Stimulated activated CD8-positive, alpha-beta memory T cell treated with anti-CD3 and anti-CD28 coated beads, Interleukin-12 subunit alpha, Interleukin-12 subunit beta, amount 100 ng/mL, for 4 hours (primary cell): ENCODE measurements around the gene COG3.

ENCODE experiments used
- DNase-seq: peaks from one replicate; pipeline ENCODE4 v3.0.0-alpha.2; 2020; ENCODE audit warnings: low read depth

Gene COG3

DNA sequence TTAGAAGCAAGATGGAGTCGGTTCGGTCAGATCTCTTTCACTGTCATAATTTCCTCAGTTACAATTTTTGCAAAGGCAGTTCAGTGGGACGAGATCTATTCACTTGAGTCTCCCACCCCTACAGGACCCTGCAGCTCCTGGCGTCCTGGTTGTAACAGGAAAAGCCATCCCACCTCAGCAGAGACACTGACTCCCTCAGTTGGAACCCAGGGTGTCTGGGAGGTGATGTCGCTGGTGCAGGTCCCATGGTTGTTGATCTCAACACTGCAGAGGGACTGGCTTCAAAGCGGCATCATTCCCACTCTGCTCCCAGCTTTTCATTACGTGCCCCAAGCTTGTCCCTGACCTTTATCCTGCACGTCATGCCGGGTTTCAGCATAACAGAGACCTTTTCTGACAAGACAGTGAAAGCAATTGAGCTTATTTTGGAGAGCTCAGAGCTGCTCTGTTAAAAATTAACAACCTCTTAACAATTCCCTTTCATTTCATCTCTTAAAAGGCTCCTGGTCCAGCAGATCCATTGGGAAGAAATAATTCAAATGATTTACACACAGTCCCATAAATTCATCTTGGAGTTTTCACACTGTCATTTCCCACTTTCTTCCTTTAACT is 17.6 kb upstream of the COG3 start:
- no peak for DNase-seq

DNA sequence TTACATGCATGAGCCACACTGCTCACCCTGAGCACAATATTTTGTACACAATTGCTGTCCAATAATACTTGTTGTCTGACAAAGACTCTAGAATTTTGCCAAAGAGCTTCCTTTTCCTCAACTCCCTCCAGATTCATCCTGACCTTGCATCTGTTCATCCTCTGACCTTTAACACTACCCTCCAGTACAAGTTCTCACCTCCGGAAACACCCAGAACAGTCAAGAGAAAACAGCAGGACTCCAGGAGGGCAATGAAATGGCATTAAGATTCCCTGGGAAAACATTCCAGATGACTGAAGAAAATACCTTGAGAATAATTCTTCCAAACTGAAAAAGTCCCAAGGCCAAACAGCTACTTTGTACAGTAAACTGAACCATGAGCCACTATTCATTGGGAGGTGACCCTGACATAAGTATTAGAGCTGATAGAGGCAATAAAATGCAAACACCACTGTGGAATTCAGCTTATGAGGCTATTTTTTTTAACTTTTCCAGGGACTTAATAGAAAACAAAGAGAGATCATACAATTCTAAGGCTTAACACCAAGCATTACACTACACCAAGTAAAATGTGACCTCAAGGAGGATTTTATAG is 15.7 kb upstream of the COG3 start:
- DNase-seq: no peak

DNA sequence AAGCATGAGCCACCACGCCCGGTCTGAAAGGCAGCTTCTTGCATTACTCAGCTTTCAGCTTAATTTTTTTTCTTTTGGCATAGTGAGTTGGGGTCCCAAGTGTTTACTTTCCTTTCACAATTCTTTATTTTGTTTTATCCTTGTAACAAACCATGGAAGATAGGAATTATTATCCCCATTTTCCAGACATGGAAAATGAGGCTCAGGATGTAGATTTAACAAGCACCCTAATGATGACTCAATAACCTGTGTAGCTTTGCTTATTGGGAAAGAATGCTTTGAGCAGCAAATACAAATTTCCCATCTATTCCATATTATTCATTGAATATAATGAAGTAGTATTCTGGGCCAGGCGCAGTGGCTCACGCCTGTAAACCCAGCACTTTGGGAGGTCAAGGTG is 13.5 kb upstream of the COG3 start:
- DNase-seq: no peak

DNA sequence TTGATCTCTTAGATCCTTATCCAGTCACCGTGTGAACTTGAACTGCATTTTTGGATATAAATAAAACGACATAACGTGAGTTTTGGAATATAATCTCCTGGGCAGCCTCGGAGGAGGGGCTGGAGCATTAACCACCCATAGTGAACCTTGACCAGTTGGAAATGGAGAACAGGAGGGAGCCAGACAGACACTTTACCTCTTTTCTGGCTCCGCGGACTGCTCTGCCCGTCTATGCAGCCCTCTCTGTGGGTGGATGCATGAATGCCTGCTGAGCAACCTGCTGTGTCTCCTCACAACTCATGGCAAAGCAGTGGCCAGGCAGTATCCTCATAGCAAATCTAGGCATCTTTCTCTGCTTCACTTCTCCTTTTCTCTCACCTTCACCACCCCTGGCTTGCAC is 10.5 kb upstream of the COG3 start:
- no peak for DNase-seq

DNA sequence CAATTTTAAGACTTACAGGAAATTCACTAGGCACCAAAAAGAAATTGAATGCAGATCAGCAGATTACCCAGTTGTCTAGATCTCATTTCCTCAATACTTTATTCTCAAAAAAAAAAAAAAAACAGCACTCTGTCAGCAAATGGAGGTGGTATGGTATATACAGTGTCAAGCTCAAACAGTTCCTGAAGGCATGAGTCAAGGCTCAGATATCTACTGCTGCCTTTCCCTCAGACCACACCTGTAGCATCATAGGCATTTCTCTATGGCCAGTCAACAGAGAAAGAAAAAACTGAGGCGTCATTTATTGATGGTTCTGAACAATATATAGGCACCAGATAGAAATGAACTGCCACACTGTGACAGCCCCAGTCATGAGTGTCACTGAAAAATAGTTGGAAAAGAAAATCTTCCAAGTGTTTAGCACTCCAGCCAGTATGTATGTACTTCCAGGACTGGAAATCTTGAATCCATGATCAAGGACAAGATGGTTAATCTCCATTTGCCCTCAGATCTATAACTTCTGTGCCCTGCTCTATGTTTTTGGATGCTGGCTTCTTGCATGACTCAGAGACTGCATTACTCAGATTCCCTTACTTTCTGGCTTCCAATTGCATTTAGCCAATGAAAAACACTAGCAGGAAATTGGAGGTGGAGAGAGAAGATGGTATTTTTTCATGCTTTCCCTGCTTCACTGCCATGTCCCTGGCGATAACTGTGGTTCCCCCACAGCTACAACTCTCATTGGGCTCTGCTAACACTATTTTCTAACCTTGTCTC is 8.4 kb upstream of the COG3 start:
- DNase-seq: no peak

DNA sequence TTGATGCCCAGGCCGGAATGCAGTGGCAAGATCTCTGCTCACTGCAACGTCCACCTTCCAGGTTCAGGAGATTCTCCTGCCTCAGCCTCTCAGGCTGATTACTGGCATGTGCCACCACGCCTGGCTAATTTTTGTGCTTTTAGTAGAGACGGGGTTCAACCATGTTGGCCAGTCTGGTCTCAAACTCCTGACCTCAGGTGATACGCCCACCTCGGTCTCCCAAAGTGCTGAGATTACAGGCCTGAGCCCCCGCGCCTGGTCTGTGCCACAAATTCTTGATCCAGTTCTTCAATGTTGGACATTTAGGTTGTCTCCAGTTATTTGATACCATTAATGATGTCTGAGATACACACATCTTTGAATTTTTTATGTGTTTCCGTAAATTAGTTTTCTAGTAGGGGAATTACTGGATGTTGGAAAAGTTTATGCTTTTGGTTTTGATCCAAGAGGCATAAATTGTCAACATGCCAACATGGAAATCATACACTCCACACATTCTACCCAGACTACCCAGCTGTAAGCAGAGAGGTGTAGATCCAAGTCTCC is 525 bp upstream of the COG3 start:
- no peak for DNase-seq

DNA sequence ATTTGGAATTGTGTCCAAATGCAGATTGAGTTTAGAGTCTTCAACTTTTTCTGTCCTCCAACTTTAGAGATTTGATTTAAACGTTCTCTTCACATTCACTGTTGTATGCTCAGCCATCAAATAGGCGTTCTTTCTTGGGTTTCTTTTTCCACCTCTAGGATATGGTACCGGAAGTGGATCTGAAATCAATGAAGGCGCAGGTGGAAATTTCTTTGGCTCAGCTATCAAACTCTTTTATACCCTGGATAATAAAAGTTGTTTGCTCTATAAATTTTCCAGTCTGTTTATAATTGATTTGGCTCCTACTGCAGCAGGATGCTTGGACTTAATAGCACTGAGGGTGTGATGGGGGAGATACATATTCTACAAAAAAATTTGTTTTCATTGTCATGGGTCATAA is 1.6 kb downstream of the COG3 start:
- no peak for DNase-seq

- no peak for DNase-seq
Measured at GRCh38 chr13:45468635-45469034, 3.9 kb downstream of the COG3 start.

- no peak for DNase-seq
Measured at GRCh38 chr13:45472171-45472705, 7.5 kb downstream of the COG3 start.

DNA sequence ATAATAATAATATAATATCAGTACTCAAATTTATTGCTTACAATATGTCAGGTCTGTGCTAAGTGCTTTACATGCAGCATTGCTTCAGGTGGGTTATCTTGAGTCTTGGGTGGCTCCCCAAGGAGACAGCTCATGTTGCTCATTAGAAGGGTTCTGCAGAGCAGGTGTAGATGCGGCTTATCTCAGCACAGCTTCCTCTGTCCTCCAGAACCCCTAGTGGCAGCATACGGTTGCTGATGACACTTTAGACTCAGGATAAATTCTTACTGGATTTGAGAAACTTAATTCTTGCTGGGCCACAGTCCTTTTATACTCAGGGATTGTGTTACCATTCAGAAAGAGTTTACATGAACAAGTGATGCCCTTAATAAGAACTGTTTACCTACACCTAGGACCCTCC is 8.9 kb downstream of the COG3 start:
- no peak for DNase-seq

DNA sequence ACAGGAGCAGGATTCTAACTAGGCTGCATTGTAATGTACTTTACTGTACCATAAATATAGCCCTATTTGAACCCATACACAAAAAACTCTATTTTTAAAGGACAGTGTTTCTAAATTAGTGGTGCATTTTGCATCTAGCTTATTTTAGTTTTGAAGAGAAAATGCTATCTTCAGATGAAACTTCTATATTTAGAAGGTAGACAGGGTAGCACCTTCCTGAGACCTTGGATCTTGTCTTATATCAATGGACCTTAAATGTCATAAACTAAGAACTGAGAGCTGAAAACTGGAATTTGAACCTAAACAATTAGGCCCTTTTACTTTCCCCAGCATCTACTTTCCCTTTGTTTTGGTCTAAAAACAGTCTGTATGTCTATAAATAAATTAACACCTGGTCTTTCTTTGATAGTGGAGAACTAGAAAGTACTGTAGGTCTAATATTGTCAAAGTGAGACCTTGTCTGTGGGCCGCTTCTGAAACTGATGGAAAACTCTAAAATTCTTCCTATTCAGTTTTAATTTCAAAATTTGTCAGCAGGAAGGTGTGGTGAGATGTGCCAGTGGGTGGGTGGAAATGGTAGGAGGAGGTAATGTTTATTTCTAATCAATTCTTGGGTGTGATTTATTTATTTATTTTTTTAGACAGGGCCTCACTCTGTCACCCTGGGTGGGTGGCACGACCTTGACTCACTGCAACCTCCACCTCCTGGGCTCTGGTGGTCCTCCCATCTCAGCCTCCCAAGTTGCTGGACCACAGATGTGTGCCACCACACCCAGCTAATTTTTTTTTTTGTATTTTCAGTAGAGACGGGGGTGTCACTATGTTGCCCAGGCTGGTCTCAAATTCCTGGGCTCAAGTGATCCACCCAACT is 10.1 kb downstream of the COG3 start:
- DNase-seq: no peak

DNA sequence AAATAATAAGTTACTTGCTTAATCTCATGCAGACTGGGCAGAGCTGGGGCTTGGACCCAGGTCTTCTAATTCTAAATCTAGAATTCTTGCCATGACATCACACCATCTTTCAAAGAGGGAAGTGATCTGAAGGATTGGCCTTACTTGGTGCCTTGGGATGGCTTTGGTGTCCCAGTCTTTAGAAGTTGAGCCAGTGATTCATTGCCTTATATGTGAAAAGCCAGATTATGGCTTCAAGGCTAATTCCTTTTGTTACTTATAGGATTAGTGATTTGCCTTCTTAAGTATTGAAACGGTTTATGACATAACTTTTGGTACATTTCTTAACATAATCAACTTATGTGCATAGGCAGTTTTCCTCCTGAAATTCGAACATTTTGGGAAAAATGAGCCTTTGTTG is 14.9 kb downstream of the COG3 start:
- no peak for DNase-seq

- no peak for DNase-seq
Measured at GRCh38 chr13:45481688-45482087, 16.9 kb downstream of the COG3 start.

DNA sequence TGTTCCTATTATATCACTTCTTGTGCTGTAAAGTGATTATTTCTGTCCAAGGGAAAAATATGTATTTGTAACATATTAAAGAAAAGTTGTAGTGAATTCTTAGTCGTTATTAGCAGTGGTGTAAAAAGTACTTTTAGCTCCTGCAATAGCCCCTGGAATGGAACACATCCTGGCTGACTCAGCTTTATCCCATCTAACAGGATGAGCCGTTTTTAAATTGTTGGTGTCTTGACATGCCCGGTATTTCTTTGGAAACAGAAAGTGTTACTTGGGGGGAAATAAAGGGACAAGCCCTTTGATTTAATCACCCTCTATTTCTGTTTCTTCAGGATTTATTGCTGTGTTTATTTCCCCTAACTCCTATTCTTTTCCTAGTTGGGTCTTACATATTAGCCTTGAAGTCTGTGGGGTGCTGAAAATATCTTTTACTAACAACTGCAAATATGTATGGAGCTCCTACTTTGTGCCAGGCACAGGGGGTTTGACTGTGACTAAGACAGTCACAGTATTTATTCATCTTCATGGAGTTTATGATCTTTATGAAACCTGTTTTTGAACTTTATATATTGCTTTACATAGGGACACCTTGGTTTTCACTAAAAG is 17.9 kb downstream of the COG3 start:
- no peak for DNase-seq

DNA sequence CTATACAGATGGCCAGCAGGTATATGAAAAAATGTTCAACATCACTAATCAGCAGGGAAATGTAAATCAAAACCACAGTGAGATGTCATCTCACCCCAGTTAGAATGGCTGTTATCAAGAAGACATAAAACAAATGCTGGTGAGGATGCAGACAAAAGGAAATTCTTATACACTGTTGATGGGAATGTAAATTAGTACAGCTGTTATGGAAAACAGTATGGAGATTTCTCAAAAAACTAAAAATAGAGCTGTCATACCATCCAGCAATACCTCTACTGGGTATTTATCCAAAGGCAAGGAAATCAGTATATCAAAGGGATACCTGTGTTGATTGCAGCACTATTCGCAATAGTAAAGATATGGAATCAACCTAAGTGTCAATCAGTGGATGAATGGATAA is 22.9 kb downstream of the COG3 start:
- DNase-seq: no peak

- no peak for DNase-seq
Measured at GRCh38 chr13:45490068-45490467, 25.3 kb downstream of the COG3 start.

DNA sequence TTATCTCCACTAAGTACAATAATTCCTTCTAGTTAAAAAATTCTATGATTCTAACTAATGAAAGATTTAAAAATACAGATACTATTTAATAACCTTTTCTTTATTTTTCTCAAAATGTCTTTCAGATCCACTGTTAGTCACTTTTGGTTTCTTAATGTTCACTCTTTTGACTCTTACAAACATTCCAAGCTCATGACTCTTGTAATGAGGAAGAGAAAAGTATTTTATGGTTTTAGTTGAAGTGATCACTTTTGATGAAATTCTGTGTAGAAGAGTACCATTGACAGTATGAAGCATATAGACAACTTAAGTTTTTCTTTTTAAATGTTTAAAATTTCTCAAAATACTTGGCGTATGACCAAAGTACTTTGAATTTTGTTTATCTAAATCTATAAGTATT is 27.8 kb downstream of the COG3 start:
- no peak for DNase-seq

DNA sequence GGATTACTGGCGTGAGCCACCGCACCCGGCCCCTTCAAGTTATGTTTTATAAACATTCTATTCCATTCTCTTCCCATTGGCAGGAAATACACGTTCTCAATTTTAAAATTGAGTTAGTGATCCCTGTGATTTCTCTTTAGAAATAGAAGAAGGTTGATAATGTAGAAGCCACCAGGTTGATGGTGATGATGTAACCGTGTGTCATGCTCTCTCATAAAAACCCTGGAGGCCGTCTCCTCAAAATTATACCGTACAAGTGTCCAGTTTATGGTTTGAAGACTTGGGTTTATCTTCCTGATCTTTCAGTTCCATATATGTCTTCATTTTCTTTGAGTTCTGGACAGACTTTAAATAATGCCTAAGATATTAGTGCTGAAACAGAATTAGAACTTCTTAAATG is 32.2 kb downstream of the COG3 start:
- DNase-seq: no peak

DNA sequence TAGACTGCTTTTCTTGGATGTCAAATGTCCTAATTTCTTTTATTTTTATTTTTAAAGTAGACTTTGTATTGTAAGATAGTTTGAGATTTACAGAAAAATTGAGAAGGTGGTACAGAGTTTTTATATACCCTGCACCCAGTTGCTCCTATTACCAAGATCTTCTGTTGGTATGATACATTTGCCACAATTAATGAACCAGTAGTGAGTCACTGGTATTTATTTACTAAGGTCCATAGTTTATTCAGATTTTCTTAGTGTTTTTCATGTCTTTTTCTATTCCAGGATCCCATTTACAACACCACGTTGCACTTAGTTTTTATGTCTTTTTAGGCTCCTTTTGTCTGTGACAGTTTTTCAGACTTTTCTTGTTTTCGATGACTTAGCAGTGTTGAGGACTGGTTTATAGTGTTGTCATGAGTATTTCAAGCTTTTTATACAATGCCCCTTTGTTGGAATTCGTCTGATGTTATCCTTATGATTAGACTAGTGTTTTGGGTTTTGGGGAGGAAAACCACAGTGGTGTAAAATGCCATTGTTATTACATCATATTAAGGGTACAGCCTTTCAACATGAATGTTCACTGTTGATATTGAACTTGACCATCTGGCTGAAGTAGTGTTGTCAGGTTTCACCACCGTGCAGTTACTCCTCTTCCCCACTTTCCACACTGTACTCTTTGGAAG is 35.9 kb downstream of the COG3 start:
- no peak for DNase-seq

DNA sequence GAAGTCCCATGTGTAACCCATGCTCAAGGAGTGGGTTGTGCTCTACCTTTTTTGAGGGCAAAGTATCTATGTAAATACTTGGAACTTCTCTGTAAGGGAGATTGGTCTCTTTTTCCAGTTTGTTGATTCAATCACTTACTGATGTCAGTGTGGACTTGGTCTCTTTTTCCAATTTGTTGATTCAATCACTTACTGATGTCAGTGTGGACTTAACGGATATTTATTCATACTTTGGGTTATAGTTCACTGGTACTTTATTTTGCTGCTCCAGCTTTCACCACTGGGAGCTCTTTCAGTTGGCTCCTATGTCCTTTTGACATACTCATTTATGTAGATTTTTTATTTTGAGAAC is 36.4 kb downstream of the COG3 start:
- no peak for DNase-seq

DNA sequence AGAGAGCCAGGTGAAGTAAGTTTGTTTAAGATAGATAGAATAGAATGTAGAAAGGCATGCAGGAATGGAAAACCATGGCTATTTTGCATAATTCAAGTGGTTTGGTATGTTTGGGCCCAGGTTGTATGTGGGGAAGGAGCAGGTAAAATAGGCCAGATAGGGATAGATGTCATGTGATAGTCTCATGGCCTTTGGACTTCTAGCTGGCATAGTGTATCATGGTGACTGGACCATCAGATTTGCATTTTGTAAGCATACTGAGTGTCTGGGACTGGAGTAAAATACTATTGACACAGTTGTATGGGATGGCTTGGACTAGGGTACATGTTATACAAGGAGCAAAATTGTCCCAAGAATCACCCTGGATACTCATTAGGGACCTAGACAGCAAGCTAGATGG is 38.9 kb downstream of the COG3 start:
- DNase-seq: no peak
